Testis (tissue), 3 donors: Measurements from ENCODE around the gene HOXB3. TPM values are rescaled to one million over a fixed set of nuclear protein-coding genes. Genes with fewer than 3 reads are reported as not detected.

Experiments used
- DNase-seq: peaks from one replicate; pipeline ENCODE4 v3.0.0-alpha.2; 2019
- H3K27ac ChIP-seq, 2 donors: fragments of 200-600 bp; sonication (generic); one replicate each; pipeline ENCODE4 v1.5.1; 2019
- H3K27me3 ChIP-seq: fragments of 200-600 bp; sonication (generic); one replicate; pipeline ENCODE4 v1.5.1; 2019
- H3K36me3 ChIP-seq: fragments of 200-600 bp; sonication (generic); one replicate; pipeline ENCODE4 v1.5.1; 2017; ENCODE audit warnings: low read depth; ENCODE audit errors: missing control alignments
- H3K4me1 ChIP-seq: fragments of 200-600 bp; sonication (generic); one replicate; pipeline ENCODE4 v1.5.1; 2019
- H3K4me3 ChIP-seq, 2 donors: fragments of 200-600 bp; sonication (generic); one replicate each; pipeline ENCODE4 v1.5.1; 2017 to 2019
- H3K9me3 ChIP-seq: fragments of 200-600 bp; sonication (generic); one replicate; pipeline ENCODE4 v1.5.1; 2017
- POLR2A ChIP-seq: fragments of 450-650 bp; IDR thresholded peaks from one replicate; pipeline ENCODE4 v1.6.1; 2017; ENCODE audit warnings: antibody characterized with exemption, mild to moderate bottlenecking, moderate library complexity
- WGBS, 2 donors: methylation state at CpG; one replicate each; pipeline ENCODE4 v1.1.5; 2018; 5-methylcytosine and 5-hydroxymethylcytosine counted together
- intact Hi-C: fragments of 100-400 bp; cut with DNase I; formaldehyde crosslinking; loops from one replicate; pipeline ENCODE4 v1.15.1; 2023; ENCODE audit warnings: low total_unique reads
- polyA plus RNA-seq: library from polyadenylated mRNA; stranded (reverse); fragments of 350-450 nt; fragmentation: Illumina TruSeq; extraction: RNeasy Lipid Tissue Mini Kit (QIAGEN cat#74804); gene quantifications from one replicate; pipeline ENCODE4 v1.2.3, GENCODE V29; 2014; ENCODE audit warnings: low read depth, low replicate concordance; ENCODE audit not compliant: insufficient read depth
- total RNA-seq, 2 donors: library from RNA; depleted of rRNA; stranded (reverse); fragments of >200 nt; gene quantifications; one replicate each; pipeline ENCODE4 v1.2.3, GENCODE V29; 2016
- TF ChIP-seq, protein P1 (sequence below), 3 experiments: fragments of 450-650 bp in 2 of 3; fragments of 200-600 bp in 1 of 3; sonication (generic) in 1 of 3; IDR thresholded peaks; one replicate each; pipeline ENCODE4 v1.5.1; 2016 to 2019; ENCODE audit warnings: antibody characterized with exemption in 3 of 3, mild to moderate bottlenecking in 2 of 3, moderate library complexity in 1 of 3

HOXB3 gene
- total and polyA plus RNA-seq, 3 donors from 2014 or later = 9.2 to 11.4 (median 10.6) TPM

DNA sequence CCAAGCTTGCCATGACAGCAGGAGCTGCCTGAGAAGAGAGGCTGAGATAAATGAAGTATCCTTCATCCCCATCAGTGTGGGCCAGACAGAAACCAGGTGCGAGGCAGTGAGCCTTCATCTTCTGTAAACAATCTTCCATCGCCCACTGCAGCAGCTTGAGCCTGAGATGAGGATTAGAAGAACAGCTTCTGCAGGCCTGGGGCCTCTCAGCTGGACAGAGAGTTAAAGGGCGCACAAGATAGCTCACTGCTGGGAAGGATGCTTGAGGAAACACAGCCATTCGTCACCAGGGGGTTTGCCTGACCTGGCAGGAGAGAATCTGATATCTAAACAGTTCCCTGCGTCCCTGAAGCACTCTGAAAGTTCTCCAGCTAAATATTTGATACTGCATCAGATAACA, 86.3 kb downstream of the HOXB3 start:
- DNase-seq = no peak
- H3K9me3 ChIP-seq = no peaks in the 10 kb centered on the region
- no peaks in the 10 kb centered on the region for H3K36me3 ChIP-seq
- no peak overlapping the region for H3K27ac ChIP-seq
- no peaks in the 10 kb centered on the region for H3K4me1 ChIP-seq
- TF ChIP-seq, protein P1, sequence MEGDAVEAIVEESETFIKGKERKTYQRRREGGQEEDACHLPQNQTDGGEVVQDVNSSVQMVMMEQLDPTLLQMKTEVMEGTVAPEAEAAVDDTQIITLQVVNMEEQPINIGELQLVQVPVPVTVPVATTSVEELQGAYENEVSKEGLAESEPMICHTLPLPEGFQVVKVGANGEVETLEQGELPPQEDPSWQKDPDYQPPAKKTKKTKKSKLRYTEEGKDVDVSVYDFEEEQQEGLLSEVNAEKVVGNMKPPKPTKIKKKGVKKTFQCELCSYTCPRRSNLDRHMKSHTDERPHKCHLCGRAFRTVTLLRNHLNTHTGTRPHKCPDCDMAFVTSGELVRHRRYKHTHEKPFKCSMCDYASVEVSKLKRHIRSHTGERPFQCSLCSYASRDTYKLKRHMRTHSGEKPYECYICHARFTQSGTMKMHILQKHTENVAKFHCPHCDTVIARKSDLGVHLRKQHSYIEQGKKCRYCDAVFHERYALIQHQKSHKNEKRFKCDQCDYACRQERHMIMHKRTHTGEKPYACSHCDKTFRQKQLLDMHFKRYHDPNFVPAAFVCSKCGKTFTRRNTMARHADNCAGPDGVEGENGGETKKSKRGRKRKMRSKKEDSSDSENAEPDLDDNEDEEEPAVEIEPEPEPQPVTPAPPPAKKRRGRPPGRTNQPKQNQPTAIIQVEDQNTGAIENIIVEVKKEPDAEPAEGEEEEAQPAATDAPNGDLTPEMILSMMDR (IDR thresholded peaks at IDR 0.05) = no peak
- TF ChIP-seq POLR2A = no peak
- no peaks in the 10 kb centered on the region for H3K27me3 ChIP-seq
- no peak overlapping the region for H3K4me3 ChIP-seq
- 54 to 68% methylated on average over 5 of the region's 5 CpGs for WGBS, 2 donors
- intact Hi-C loops = no loop called here

DNA sequence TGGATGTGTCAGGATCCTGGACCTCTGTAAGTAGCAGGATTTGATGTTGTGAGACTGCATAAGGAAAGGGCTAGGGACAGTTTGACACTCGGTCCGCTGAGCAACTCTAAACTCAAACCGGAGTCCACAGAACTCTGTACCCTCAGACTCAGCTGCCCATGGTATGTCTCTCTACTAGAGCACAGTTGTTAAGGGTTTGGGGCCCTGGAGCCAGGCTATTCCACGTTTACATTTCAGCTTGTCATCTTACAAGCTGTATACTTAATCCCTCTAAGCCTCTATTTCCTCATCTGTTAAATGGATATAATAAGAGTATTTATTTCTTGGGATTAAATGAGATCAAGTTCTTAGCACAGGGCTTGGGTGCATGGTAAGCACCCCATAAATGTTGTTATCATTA, 87.1 kb downstream of the HOXB3 start:
- Histone ChIP-seq H3K9me3 (no peaks in the 10 kb centered on the region), H3K36me3 (no peaks in the 10 kb centered on the region), H3K27ac (no peak overlapping the region), H3K4me1 (no peaks in the 10 kb centered on the region), H3K27me3 (no peaks in the 10 kb centered on the region), H3K4me3 (no peak overlapping the region)
- intact Hi-C loops = no loop called here
- 77 to 81% methylated on average over 4 of the region's 4 CpGs for WGBS, 2 donors
- no peak for DNase-seq
- TF ChIP-seq, protein P1 (IDR thresholded peaks at IDR 0.05) = no peak
- TF ChIP-seq POLR2A = no peak

DNA sequence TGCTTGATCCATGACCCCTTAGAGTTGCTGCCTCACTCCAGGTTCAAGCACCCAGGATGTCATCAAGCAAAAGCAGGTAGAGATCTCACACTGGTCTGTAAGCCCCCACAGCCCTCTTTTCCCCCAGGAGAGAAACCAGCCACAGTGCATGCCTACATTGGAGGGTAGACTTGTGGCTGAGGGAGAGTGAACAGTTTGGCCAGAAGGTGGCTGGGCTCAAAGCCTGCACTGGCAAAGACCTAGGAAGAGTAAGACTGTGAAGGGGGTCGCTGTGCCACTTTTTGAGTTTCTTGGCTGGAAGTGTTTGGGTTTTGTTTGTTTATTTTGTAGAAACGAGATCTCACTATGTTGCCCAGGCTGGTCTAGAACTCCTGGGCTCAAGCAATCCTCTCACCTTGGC, 87.7 kb downstream of the HOXB3 start:
- no peak for DNase-seq
- no peaks in the 10 kb centered on the region for H3K36me3 ChIP-seq
- WGBS, 2 donors = 74 to 92% methylated on average over 2 of the region's 2 CpGs
- H3K27ac ChIP-seq = no peak overlapping the region
- no peaks in the 10 kb centered on the region for H3K9me3 ChIP-seq
- no peaks in the 10 kb centered on the region for H3K27me3 ChIP-seq
- no peak overlapping the region for H3K4me3 ChIP-seq
- no peak for TF ChIP-seq POLR2A
- TF ChIP-seq, protein P1 (IDR thresholded peaks at IDR 0.05) = no peak
- intact Hi-C loops = no loop called here
- H3K4me1 ChIP-seq = no peaks in the 10 kb centered on the region

DNA sequence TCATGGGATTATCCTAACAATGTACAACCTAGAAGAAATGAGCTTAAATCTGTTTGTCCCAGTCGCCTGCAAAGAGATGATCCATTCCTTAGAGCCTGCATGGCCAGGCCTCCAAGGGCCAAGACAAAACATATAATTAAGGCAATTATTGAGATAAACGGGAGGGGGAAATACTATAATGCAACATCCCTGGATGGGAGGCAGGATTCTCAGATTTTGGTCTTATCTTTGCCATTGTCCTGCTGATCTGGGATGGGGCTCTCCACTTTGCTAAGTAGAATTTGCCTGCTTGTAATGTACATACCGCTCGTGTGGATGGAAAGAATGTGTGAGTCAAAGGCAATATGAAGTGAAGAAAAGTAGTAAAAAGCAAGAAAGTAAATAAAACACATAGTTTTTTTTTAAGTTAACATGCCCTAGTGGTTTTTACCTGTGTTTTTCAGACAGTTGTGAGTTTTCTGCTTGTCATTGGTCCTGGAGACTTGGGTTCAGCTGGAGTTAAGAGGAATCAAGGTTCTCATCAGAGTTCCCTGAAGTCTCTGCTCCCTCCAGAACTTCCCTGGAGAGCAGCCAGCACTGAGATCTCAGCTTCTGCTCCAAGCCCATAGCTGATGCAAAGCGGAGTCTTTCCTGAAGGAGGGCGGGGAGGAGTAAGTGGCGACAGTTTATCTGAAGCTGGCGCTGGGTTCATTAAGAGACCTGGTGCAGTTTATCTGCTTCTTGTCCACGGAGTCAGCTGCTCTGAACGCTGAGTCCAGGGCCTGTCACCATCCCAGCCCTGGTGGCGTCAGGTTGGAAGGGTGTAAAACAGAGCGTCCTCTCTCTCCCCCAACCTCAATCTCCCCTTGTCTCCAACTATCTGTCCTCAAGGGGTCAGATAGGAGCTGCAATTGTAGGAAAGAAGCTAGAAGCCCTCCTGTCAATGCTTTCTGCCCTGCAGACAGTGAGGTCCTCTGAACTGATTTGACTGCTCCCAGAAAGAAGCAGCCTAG, 89.3 kb downstream of the HOXB3 start:
- Histone ChIP-seq H3K27ac (no peak overlapping the region), H3K9me3 (no peaks in the 10 kb centered on the region), H3K4me1 (no peaks in the 10 kb centered on the region), H3K27me3 (no peaks in the 10 kb centered on the region), H3K4me3 (no peak overlapping the region), H3K36me3 (no peaks in the 10 kb centered on the region)
- WGBS, 2 donors = 53 to 55% methylated on average over 12 of the region's 12 CpGs
- intact Hi-C loops = no loop called here
- peak; percentile 15 for DNase-seq
- TF ChIP-seq POLR2A = no peak
- TF ChIP-seq, protein P1 (IDR thresholded peaks at IDR 0.05) = no peak
